KMS-11 (cell line): ENCODE measurements around the gene NXPH1.

Experiments
- H2AFZ ChIP-seq: fragments of 200-600 bp; sonication (generic); 2 replicates; pipeline ENCODE4 v1.6.1; 2016; ENCODE audit warnings: antibody characterized with exemption, mixed run types, low read depth
- H3K27ac ChIP-seq: fragments of 200-600 bp; sonication (generic); 2 replicates; pipeline ENCODE4 v1.6.1; 2016; ENCODE audit warnings: mild to moderate bottlenecking, mixed run types
- H3K27me3 ChIP-seq: fragments of 200-600 bp; sonication (generic); 2 replicates; pipeline ENCODE4 v1.6.1; 2017; ENCODE audit warnings: mild to moderate bottlenecking, low read depth, mixed run types, moderate library complexity; ENCODE audit not compliant: insufficient read depth
- H3K36me3 ChIP-seq: fragments of 200-600 bp; sonication (generic); 2 replicates; pipeline ENCODE4 v1.6.1; 2017; ENCODE audit warnings: mild to moderate bottlenecking, mixed run types; ENCODE audit not compliant: insufficient read depth
- H3K4me1 ChIP-seq: fragments of 200-600 bp; sonication (generic); 2 replicates; pipeline ENCODE4 v1.6.1; 2016; ENCODE audit warnings: mild to moderate bottlenecking, low read depth, mixed run types; ENCODE audit not compliant: poor library complexity, severe bottlenecking
- H3K4me2 ChIP-seq: fragments of 200-600 bp; sonication (generic); 2 replicates; pipeline ENCODE4 v1.7.0; 2016; ENCODE audit warnings: mild to moderate bottlenecking, mixed run types
- H3K4me3 ChIP-seq: fragments of 200-600 bp; sonication (generic); IDR thresholded peaks from 2 replicates; pipeline ENCODE4 v1.6.1; 2017; ENCODE audit warnings: low read depth, low read length, mixed read lengths; ENCODE audit not compliant: insufficient read depth
- H3K79me2 ChIP-seq: fragments of 200-600 bp; sonication (generic); 2 replicates; pipeline ENCODE4 v1.6.1; 2016; ENCODE audit warnings: low read depth, mixed run types; ENCODE audit not compliant: insufficient read depth
- H3K9ac ChIP-seq: fragments of 200-600 bp; sonication (generic); 2 replicates; pipeline ENCODE4 v1.6.1; 2016; ENCODE audit warnings: mild to moderate bottlenecking, mixed run types
- H4K20me1 ChIP-seq: fragments of 200-600 bp; sonication (generic); 2 replicates; pipeline ENCODE4 v1.6.1; 2016; ENCODE audit warnings: mild to moderate bottlenecking, mixed run types; ENCODE audit not compliant: insufficient read depth
- CTCF ChIP-seq: fragments of 200-600 bp; sonication (generic); conservative IDR thresholded peaks from 2 replicates; pipeline ENCODE4 v1.6.1; 2017; ENCODE audit warnings: low read depth, mild to moderate bottlenecking, antibody characterized with exemption, low read length, moderate library complexity, mixed read lengths

Gene NXPH1

GRCh38 chr7:8597565-8597964, 164.2 kb downstream of the NXPH1 start:
- H3K9ac ChIP-seq, result no peak overlapping the region
- no peak overlapping the region for H3K27ac ChIP-seq
- no peaks in the 10 kb centered on the region for H3K36me3 ChIP-seq
- H3K27me3 ChIP-seq, result no peaks in the 10 kb centered on the region
- H3K4me1 ChIP-seq, result peaks cover 18% of the 10 kb centered on the region
- TF ChIP-seq CTCF, result no peak
- no peak overlapping the region for H2AFZ ChIP-seq
- H3K79me2 ChIP-seq, result no peaks in the 10 kb centered on the region
- no peak overlapping the region for H3K4me3 ChIP-seq
- H4K20me1 ChIP-seq, result no peaks in the 10 kb centered on the region
- no peak overlapping the region for H3K4me2 ChIP-seq

GRCh38 chr7:8601121-8601520, 167.7 kb downstream of the NXPH1 start:
- Histone ChIP-seq H3K4me1 (no peaks in the 10 kb centered on the region), H2AFZ (no peak overlapping the region), H3K27me3 (no peaks in the 10 kb centered on the region), H3K27ac (no peak overlapping the region), H4K20me1 (no peaks in the 10 kb centered on the region), H3K9ac (no peak overlapping the region), H3K4me3 (no peak overlapping the region), H3K4me2 (no peak overlapping the region), H3K79me2 (no peaks in the 10 kb centered on the region), H3K36me3 (no peaks in the 10 kb centered on the region)
- no peak for TF ChIP-seq CTCF

DNA sequence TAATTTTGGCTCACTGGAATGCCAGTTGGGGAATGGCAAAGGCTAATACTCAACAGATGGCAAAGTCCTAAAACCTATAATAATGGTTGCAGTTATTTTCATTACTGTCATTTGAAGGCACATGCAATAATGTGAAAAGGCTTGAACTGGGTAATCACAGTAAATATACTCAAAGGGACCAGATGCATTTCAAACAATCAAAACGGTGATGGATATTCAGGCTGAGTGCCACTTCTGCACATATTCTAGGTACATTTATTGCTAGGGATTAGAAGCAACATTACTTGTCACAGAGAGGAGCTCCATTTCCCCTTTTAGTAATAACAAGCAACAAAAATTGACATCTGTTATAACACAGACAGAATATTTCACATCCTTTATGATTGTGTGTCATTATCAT, 171.8 kb downstream of the NXPH1 start:
- Histone ChIP-seq H3K79me2 (no peaks in the 10 kb centered on the region), H3K27me3 (no peaks in the 10 kb centered on the region), H3K4me2 (no peak overlapping the region), H3K36me3 (no peaks in the 10 kb centered on the region), H4K20me1 (no peaks in the 10 kb centered on the region), H3K4me3 (no peak overlapping the region), H3K27ac (no peak overlapping the region), H3K9ac (no peak overlapping the region), H3K4me1 (no peaks in the 10 kb centered on the region), H2AFZ (no peak overlapping the region)
- no peak for TF ChIP-seq CTCF

- Histone ChIP-seq H3K9ac (no peak overlapping the region), H3K4me1 (no peaks in the 10 kb centered on the region), H4K20me1 (no peaks in the 10 kb centered on the region), H3K4me2 (no peak overlapping the region), H3K27ac (no peak overlapping the region), H2AFZ (no peak overlapping the region), H3K79me2 (no peaks in the 10 kb centered on the region), H3K27me3 (no peaks in the 10 kb centered on the region), H3K36me3 (no peaks in the 10 kb centered on the region), H3K4me3 (no peak overlapping the region)
- TF ChIP-seq CTCF, result no peak
Observed at GRCh38 chr7:8612584-8612983, 179.2 kb downstream of the NXPH1 start.

GRCh38 chr7:8613191-8613590, 179.8 kb downstream of the NXPH1 start:
- Histone ChIP-seq H3K36me3 (no peaks in the 10 kb centered on the region), H3K27me3 (no peaks in the 10 kb centered on the region), H3K79me2 (no peaks in the 10 kb centered on the region), H3K4me2 (no peak overlapping the region), H2AFZ (no peak overlapping the region), H3K4me3 (no peak overlapping the region), H3K4me1 (no peaks in the 10 kb centered on the region), H3K9ac (no peak overlapping the region), H4K20me1 (no peaks in the 10 kb centered on the region), H3K27ac (no peak overlapping the region)
- no peak for TF ChIP-seq CTCF
